ENCODE measurements around the gene TRIM61. TPM values are rescaled to one million over a fixed set of nuclear protein-coding genes. Genes with fewer than 3 reads are reported as not detected.

TRIM61 gene
- total and polyA plus RNA-seq, 2 of the 4 experiments (the other 2 are of a cell fraction) = 1.5 to 4.7 TPM

DNA sequence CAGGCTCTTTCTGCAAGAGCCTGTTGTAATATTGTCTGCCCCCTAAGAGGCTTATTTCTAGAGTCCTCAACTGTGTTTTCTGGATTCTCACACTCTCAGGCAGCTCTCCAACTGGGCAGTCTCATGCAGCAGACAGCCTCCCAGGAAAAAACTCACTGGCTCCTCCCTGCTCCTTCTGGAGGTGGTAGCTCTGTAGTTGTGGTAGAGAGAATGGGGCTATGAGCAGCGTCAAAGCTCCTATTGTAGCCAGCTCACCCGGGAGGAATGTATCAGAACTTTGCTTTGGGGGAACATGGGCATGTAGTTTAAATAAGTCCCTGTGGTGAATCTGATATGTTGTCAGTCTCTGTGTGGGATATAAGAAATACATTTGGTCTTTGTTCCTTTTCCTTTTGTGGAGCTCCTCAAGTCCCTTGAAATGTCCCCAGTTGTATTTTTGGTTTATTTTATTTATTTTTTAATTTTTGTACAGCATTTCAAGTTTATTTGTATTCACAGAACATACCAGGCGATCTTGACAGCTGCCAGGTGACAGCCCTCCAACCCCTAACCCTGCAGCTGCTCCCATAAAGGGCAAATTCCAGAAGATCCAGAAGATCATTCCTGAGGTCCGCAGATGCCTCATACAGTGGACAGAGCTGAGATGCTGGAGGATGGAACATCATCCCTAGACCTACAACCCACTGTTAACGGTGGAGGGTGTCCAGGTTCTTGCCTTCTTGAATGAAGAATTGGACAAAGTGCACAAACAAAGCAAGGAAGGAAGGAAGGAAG lies 45.7 kb downstream of the TRIM61 start:
- no peak; the same call in 1 of the 2 replicates for ATAC-seq (ENCODE audit: low read depth)
- no peak overlapping the region for H4K8ac ChIP-seq (ENCODE audit: low read depth in 2 of 2, low read length in 2 of 2)
- H2BK15ac ChIP-seq (ENCODE audit: low read depth, low read length) = no peak overlapping the region
- no peak overlapping the region for H4K5ac ChIP-seq (ENCODE audit: low read depth, low read length)
- WGBS, 2 experiments (ENCODE audit: extremely low coverage in 2 of 2, insufficient read length in 1 of 2) = no CpG with 5 or more reads among the region's 5 CpGs
- no peak overlapping the region for H3K14ac ChIP-seq (replicated peaks; ENCODE audit: low read depth, low read length)
- H3K4me2 ChIP-seq (ENCODE audit: low read depth, low read length) = no peak overlapping the region
- no peak overlapping the region for H3K56ac ChIP-seq (ENCODE audit: extremely low read depth, insufficient read depth, low read length)
- H4K20me1 ChIP-seq (ENCODE audit: insufficient read depth, low read length) = no peaks in the 10 kb centered on the region
- dilution Hi-C loops (cut with HindIII; ENCODE audit: low sequenced_read_pairs, unreplicated experiment) = no loop called here
- no peak overlapping the region for H3K23ac ChIP-seq (ENCODE audit: low read depth, low read length)
- no peak overlapping the region for H2BK120ac ChIP-seq (ENCODE audit: low read depth, low read length)
- no peaks in the 10 kb centered on the region for H3K27me3 ChIP-seq (ENCODE audit: control insufficient read depth, insufficient read depth, low read length)
- in situ Hi-C loops (cut with MboI; ENCODE audit: low sequenced_read_pairs) = no loop called here
- H3K9me1 ChIP-seq (ENCODE audit: insufficient read depth, low read length) = no peaks in the 10 kb centered on the region
- no peaks in the 10 kb centered on the region for H3K36me3 ChIP-seq (ENCODE audit: control insufficient read depth, insufficient read depth, low read length)
- TF ChIP-seq RCOR1 (IDR thresholded peaks at IDR 0.05; ENCODE audit: insufficient replicate concordance, low read length) = no peak
- TF ChIP-seq, protein P1, sequence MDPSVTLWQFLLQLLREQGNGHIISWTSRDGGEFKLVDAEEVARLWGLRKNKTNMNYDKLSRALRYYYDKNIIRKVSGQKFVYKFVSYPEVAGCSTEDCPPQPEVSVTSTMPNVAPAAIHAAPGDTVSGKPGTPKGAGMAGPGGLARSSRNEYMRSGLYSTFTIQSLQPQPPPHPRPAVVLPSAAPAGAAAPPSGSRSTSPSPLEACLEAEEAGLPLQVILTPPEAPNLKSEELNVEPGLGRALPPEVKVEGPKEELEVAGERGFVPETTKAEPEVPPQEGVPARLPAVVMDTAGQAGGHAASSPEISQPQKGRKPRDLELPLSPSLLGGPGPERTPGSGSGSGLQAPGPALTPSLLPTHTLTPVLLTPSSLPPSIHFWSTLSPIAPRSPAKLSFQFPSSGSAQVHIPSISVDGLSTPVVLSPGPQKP (IDR thresholded peaks at IDR 0.05; ENCODE audit: borderline replicate concordance, low read depth, low read length) = no peak
- TF ChIP-seq MXI1 (IDR thresholded peaks at IDR 0.05; ENCODE audit: borderline replicate concordance, low read depth, low read length) = no peak
- TF ChIP-seq MAZ (IDR thresholded peaks at IDR 0.05; ENCODE audit: borderline replicate concordance, low read depth, low read length) = no peak
- no peak for TF ChIP-seq CEBPB (IDR thresholded peaks at IDR 0.05; ENCODE audit: low read depth, low read length)
- no peak for TF ChIP-seq BHLHE40 (IDR thresholded peaks at IDR 0.05; ENCODE audit: low read depth, low read length)
- no peak for TF ChIP-seq SMC3 (IDR thresholded peaks at IDR 0.05; ENCODE audit: low read depth, low read length)
- TF ChIP-seq CHD1 (IDR thresholded peaks at IDR 0.05; ENCODE audit: low read depth, low read length) = no peak
- no peak for TF ChIP-seq RAD21 (IDR thresholded peaks at IDR 0.05; ENCODE audit: low read length)
- TF ChIP-seq FOS (IDR thresholded peaks at IDR 0.05; ENCODE audit: low read depth, low read length) = no peak
- TF ChIP-seq NFE2L2 (IDR thresholded peaks at IDR 0.05; ENCODE audit: low read depth, low read length) = no peak
- no peak for TF ChIP-seq MAFK (IDR thresholded peaks at IDR 0.05; ENCODE audit: low read depth, low read length)
- TF ChIP-seq, protein P2, sequence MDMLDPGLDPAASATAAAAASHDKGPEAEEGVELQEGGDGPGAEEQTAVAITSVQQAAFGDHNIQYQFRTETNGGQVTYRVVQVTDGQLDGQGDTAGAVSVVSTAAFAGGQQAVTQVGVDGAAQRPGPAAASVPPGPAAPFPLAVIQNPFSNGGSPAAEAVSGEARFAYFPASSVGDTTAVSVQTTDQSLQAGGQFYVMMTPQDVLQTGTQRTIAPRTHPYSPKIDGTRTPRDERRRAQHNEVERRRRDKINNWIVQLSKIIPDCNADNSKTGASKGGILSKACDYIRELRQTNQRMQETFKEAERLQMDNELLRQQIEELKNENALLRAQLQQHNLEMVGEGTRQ (IDR thresholded peaks at IDR 0.05; ENCODE audit: low read depth, low read length) = no peak
- no peaks in the 10 kb centered on the region for H3K4me1 ChIP-seq (ENCODE audit: control insufficient read depth, insufficient read depth, low read length)
- no peaks in the 10 kb centered on the region for H3K9me3 ChIP-seq (ENCODE audit: control insufficient read depth, insufficient read depth, low read length)
- H2BK5ac ChIP-seq (ENCODE audit: low read depth, low read length, poor library complexity, severe bottlenecking) = no peak overlapping the region
- DNase-seq = no peak
- H3K9ac ChIP-seq (ENCODE audit: low read depth, low read length) = no peak overlapping the region
- H2AFZ ChIP-seq (replicated peaks; ENCODE audit: low read length, poor library complexity) = no peak overlapping the region
- H4K91ac ChIP-seq (ENCODE audit: insufficient read depth, low read depth, low read length) = no peak overlapping the region
- H3K18ac ChIP-seq (ENCODE audit: low read depth, low read length) = no peak overlapping the region
- no peaks in the 10 kb centered on the region for H3K79me1 ChIP-seq (ENCODE audit: low read depth in 1 of 2, low read length in 2 of 2)
- no peak overlapping the region for H2AK5ac ChIP-seq (ENCODE audit: low read depth, low read length)
- H3K4ac ChIP-seq (ENCODE audit: low read depth, low read length) = no peak overlapping the region
- POLR2A ChIA-PET (ENCODE audit: unreplicated experiment) = no interaction called here
- no peak overlapping the region for H2AK9ac ChIP-seq (replicated peaks; ENCODE audit: low read depth, low read length, poor library complexity)
- no TSS peak for BruUV-seq (replicated peaks)
- no peak overlapping the region for H3K4me3 ChIP-seq (ENCODE audit: insufficient read depth, low read depth, low read length)
- CTCF ChIA-PET = no interaction called here
- intact Hi-C loops (cut with micrococcal nuclease) = no loop called here
- no peak overlapping the region for H3K27ac ChIP-seq (ENCODE audit: insufficient read depth, low read length)
- no peak overlapping the region for H2BK20ac ChIP-seq (ENCODE audit: low read depth, low read length)

All from IMR-90 (cell line).